Fibroblast of peridontal ligament (primary cell): ENCODE measurements around the gene TREML2.

Experiments used
- DNase-seq: peaks from one replicate; pipeline ENCODE4 v3.0.0-alpha.2; 2010; ENCODE audit errors: extremely low read depth

TREML2 gene

DNA sequence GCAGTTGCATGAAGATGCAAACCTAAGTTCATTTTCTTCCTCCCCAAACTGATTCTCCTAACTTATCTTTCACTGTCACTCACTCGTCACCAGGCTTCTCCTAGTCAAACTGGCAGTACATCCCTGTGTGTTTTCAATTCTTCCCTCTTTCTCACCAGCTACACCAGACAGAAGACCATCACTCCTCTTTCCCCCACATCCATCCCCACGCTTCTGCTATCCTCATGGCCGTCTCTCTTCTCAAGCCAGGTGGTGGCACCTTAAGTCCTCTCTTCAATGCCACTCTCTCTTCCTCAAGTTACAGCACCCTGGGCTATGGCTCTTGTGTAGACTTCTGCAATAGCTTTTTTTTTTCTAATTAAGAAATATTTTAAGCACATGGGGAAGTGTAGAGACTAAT, 23.7 kb downstream of the TREML2 start:
- DNase-seq: no peak

DNA sequence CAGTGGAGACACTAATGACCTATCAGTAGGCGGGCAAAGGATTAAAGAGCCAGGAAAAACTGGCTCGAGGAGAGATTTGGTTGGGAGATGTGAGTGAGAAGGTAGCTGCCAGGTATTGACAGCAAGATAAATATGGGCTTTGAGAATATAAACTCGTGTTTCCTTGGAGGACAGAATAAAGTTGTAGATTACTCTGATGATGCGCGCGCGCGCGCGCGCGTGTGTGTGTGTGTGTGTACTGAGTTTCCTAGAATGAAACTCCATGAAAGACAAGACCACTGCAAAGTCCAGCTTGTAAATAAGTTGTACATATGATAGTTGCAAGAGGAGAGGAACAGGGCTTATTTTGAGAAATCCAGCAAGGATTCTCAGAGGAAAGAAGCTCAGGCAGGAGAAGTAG, 24.8 kb downstream of the TREML2 start:
- DNase-seq: no peak

DNA sequence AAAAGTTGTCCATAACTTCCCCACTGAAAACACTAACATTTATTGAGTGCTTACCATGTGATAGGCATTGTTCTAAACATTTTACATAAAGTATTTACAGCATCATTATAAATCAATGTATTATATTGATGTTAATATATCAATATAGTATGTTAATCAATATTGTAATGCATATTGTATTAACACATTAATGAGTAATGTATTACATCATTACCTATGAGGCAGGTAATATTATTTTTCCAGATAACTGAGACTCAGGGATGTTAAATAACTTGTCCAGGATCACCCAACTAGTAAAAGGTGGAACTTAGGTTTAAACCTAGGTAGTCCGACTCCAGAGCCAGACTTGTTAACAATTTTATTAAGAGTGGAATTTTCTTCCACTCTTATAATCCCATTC, 25.9 kb downstream of the TREML2 start:
- no peak for DNase-seq

DNA sequence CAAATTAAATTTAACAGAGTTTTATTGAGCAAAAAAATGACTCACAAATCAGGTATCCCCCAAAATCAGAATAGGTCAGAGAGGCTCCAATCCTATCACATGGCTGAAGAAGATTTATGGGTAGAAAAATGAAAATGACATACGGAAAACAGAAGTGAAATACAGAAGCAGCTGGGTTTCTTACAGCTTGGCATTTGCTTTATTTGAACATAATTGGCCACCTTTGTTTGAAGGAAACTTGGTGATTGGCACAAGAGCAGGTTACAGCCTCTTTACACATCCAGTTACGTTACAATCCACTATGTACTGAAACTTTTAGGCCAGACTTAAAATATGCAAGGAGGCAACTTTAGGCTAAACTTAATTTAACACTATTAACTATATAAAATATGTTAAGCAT, 26.3 kb downstream of the TREML2 start:
- no peak for DNase-seq

DNA sequence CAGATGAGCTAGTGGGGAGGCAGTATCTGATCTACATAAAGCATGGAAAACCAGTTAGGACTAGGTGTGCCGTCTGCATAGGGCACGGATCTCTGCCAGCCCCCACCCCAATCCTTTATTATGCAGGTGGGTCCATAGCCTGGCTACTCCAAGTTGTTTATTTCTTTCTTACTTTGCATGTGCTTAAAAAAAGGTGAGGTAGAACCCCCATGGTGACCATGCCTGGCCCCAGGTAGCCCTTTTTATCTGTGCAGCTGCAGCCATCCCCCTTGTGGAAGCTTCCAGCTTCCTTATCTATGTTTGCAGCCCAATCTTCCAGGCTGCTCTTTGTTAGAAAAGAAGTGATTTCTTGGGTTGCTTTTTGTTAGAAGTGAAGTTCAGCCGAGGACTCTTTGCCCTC, 29.0 kb downstream of the TREML2 start:
- DNase-seq: no peak

DNA sequence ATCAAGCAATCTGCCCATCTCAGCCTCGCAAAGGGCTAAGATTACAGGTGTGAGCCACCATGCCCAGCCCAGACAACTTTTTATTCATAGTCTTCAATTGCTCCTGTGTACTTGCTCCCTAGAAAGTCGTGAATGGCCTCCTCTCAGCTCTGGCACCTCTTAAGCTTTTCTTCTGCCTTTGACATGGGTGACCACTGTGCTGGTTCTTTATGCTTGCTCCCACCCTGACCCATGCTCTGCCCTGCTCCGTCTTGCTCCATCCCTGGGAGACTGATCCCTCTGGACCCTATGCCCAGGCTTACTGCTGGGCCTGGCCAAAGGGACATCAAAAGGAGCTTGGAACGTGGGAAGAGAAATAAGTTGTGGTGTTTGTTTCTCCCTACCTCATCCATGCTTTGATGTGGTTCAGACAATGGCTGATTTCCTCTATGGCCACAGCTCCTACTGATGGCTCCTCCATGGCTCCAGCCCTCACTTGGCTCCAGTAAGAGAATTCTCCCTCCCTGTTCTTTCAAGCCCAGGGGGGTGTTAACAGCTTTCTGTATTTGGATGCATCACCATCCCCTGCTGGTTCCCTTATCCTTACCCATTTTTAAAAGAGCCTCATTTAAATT, 30.3 kb downstream of the TREML2 start:
- no peak for DNase-seq

- DNase-seq: peak; percentile 6
Measured at GRCh38 chr6:41167173-41167963, 33.6 kb downstream of the TREML2 start.

- DNase-seq: no peak
Measured at GRCh38 chr6:41164551-41165120, 36.3 kb downstream of the TREML2 start.

DNA sequence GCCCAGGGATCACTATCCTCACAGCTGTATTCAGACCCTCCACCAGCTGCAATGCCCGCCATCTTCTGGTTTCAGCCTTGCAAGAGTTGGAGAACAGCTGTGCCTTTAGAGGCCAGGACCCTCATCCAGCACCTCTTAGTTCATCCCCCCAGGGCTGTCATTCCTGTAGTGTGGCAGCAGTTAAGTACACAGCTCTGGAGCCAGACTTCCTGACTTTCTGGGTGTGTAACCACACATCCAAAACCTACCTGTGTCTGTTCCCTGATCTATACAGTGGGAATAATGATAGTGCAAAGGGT, 37.6 kb downstream of the TREML2 start:
- DNase-seq: no peak

DNA sequence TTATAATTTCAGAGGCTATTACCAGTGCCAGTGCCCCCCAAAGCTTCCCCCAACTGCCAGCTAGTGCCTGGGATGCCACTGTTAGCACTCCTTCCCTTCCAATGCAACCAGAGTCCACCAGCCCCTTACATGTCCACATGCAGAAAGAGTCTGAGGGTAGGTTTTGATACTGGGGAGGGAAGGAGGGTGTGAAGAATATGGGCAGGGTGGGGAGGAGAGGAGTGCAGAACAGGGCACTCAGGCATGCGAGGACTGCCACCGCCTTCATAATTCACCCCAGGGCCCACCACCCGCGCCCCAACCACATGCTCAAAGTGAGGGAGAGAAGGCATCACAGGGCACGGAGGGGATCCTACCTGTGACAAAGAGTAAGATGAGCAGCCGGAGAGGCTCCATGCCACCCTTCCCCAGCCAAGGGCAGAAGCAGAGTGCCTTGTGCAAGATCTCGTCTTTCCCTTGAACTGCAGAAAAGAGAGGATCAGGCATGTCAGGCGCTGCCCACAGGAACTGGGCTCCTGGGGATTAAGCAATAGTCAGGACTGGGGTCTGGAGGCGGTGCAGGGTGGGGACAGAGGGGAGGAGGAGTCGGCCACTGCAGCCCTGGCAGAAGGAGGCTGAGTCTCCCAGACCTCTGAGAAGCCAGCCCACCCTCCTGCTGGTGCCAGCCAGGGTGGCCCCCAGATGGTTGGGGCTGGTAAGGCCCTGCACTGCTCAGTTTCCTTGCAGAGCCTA, 38.1 kb downstream of the TREML2 start, which contains the start of gene TREM2:
Gene TREM2 (minus strand): TSS at position 430 of the 732 bp plus-strand sequence. CDS start 34 bp downstream, at position 396.
- DNase-seq: no peak

DNA sequence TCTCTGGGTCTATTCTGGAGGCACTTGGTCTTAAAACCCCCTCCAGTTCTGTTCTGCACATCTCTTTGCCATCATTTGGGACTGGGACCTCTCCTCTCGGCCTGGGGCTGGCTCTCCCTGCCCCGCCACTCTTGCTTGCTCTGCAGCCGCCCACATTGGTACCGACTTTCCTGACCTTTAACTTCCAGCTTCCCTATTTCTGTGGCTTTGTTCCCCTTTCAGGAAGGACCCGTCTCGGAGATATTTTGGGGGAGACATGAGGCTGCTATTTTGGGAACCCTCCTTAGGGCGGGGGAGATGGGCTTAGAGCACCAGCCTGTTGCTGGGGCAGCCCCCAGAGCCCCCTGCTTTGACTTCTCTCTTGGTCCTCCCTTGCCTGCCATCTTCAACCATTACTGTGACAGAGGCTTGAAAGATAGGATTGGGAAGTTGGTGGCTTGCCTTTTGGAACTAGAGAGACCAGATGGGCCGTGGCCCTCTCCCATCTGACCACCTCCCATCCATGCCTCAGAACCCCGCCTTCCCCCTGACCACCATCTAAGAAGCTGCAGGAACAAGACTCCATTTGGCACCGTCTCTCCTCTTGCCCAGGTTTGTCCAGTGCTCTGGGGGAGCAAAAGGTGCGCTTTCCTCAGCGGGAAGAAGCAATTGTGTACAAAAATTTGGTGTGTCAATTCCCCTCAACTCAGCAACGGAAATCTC, 38.9 kb downstream of the TREML2 start:
- no peak for DNase-seq

DNA sequence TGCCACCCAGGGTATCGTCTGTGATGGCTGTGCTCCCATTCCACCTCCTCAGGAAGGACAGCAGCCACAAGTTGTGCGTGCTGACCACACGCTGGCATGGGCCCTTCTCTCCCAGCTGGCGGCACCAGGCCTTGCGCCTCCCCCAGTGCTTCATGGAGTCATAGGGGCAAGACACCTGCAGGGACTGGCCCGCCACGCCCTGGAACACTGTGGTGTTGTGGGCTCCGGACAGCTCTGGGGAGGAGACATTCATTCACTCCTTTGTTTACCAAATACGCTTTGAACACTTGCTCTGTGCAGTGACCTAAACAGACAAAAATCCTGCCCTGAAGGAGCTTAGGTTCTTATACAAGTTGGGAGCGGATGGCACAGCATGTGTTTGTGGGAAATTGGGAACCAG, 39.6 kb downstream of the TREML2 start:
- DNase-seq: no peak

GRCh38 chr6:41160933-41161332, 40.0 kb downstream of the TREML2 start:
- DNase-seq: no peak

- DNase-seq: no peak
Measured at GRCh38 chr6:41159415-41160082, 41.4 kb downstream of the TREML2 start.

- DNase-seq: no peak
Measured at GRCh38 chr6:41157323-41157722, 43.6 kb downstream of the TREML2 start.

- DNase-seq: no peak
Measured at GRCh38 chr6:41156771-41157170, 44.2 kb downstream of the TREML2 start.

- DNase-seq: no peak
Measured at GRCh38 chr6:41156001-41156400, 44.9 kb downstream of the TREML2 start.

- DNase-seq: peak; percentile 4
Measured at GRCh38 chr6:41155132-41155805, 45.7 kb downstream of the TREML2 start.

DNA sequence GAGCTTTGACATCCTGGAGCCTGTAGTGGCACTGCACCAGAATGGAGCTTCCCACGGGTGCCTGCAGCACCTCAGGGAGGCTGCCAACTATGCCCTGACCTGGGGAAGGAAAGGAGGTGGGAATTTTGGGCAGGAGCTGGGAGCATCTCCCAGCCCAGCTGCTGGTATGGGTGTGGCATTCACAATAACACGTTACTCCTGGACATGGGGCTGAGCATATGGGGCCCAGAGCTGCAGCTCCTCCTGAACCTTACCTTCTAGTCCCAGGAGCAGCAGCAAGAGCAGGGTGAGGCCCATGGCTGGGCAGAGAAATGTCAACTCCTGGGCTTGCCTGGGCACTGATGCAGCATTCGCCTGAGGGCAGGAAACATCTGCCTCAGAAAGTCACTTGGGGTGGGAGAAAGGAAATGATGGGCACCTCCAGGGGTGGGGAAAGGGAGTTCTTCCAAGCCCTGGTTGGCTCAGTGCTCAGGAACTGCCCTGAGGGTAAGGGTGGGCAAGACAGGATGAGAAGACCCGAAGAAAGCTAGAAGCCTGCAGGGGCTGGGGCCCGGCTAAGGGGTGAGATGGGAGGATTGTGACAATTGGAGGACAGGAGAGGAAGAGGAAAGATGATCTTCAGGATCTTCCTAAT, 46.8 kb downstream of the TREML2 start, which contains the start of gene TREML1:
Gene TREML1 (minus strand): TSS at position 356 of the 634 bp plus-strand sequence. CDS start 59 bp downstream, at position 297.
- DNase-seq: no peak

- DNase-seq: no peak
Measured at GRCh38 chr6:41153451-41153850, 47.5 kb downstream of the TREML2 start.
